Neuron (in vitro differentiated cells): Measurements from ENCODE around the gene GRWD1.

ENCODE experiments used
- H2AFZ ChIP-seq: one replicate; pipeline ENCODE4 v1.6.1; 2013; ENCODE audit warnings: low read depth, mild to moderate bottlenecking, inconsistent platforms, low read length, moderate library complexity
- H3K27me3 ChIP-seq: one replicate; pipeline ENCODE4 v1.6.1; 2013; ENCODE audit warnings: low read length; ENCODE audit not compliant: insufficient read depth
- H3K36me3 ChIP-seq: one replicate; pipeline ENCODE4 v1.6.1; 2013; ENCODE audit warnings: low read length; ENCODE audit not compliant: insufficient read depth
- H3K4me1 ChIP-seq: one replicate; pipeline ENCODE4 v1.6.1; 2013; ENCODE audit warnings: low read length; ENCODE audit not compliant: insufficient read depth
- H3K4me3 ChIP-seq: 2 replicates; pipeline ENCODE4 v1.5.1; 2013; ENCODE audit warnings: mild to moderate bottlenecking, low read length, moderate library complexity
- H3K9me3 ChIP-seq: one replicate; pipeline ENCODE4 v1.6.1; 2013; ENCODE audit warnings: low read length

Gene GRWD1

DNA sequence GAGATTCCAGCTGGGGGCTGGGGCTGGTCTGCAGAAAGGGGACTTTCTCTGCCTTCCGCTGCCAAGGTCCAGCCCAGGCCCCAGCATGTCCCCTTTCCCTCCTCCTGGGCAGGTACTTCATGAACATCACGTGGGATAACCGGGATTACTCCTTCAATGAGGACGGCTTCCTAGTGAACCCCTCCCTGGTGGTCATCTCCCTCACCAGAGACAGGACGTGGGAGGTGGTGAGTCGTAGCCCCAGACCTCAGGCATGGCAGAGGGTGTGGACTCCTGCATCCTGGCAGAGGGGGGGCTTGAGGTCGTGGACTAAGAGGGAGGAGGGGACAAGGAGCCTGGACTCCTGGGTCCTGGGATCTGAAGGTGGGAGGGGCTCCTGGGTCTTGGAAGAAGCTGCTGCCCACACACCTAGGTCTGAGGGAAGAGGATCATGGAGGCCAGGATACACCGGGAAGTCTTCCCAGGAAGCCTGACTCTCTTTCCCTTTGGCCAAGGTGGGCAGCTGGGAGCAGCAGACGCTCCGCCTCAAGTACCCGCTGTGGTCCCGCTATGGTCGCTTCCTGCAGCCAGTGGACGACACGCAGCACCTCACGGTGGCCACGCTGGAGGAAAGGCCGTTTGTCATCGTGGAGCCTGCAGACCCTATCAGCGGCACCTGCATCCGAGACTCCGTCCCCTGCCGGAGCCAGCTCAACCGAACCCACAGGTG is 31.8 kb upstream of the GRWD1 start:
- no peaks in the 10 kb centered on the region for H3K36me3 ChIP-seq
- H3K4me3 ChIP-seq: no peak overlapping the region
- H3K9me3 ChIP-seq: peaks cover 2% of the 10 kb centered on the region
- H2AFZ ChIP-seq: no peak overlapping the region
- H3K27me3 ChIP-seq: peaks cover 14% of the 10 kb centered on the region
- H3K4me1 ChIP-seq: peaks cover 8% of the 10 kb centered on the region

DNA sequence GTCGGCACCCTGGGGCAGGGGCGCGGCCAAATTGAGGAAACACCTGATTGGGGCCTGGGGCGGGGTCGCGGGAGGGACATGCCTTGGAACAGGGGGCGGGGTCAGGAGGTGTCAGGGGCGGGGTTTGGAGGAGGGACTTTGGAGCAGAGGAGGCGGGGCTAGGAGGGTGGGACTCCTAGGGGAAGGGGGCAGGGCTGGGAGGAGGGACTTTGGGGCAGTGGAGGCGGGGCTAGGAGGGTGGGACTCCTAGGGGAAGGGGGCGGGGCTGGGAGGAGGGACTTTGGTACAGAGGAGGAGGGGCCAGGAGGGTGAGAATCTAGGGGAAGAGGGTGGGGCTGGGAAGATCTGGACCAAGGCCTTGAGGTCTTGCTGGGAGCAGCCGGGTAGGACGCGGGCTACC is 30.4 kb upstream of the GRWD1 start:
- peaks cover 14% of the 10 kb centered on the region for H3K27me3 ChIP-seq
- no peaks in the 10 kb centered on the region for H3K36me3 ChIP-seq
- peaks cover 8% of the 10 kb centered on the region for H3K4me1 ChIP-seq
- peaks cover 2% of the 10 kb centered on the region for H3K9me3 ChIP-seq
- no peak overlapping the region for H3K4me3 ChIP-seq
- no peak overlapping the region for H2AFZ ChIP-seq

DNA sequence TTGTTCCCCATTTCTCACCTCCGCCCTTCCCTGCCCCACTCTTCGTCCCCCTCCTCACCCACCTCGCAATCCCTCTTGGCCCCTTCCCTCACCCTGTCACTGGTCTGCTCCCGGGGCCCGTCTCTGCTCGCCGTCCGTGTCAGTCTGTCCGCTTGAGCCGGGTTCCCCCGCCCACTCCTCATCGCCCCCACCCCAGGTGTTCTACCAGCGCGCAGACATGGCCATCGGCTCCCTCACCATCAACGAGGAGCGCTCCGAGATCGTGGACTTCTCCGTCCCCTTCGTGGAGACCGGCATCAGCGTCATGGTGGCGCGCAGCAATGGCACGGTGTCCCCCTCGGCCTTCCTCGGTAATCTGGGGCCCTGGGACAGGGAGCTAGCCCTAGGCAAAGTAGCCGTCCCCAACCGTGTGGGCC is 30.0 kb upstream of the GRWD1 start:
- Histone ChIP-seq H3K27me3 (peaks cover 14% of the 10 kb centered on the region), H3K9me3 (peaks cover 2% of the 10 kb centered on the region), H3K4me1 (peaks cover 8% of the 10 kb centered on the region), H3K4me3 (no peak overlapping the region), H3K36me3 (no peaks in the 10 kb centered on the region), H2AFZ (no peak overlapping the region)

DNA sequence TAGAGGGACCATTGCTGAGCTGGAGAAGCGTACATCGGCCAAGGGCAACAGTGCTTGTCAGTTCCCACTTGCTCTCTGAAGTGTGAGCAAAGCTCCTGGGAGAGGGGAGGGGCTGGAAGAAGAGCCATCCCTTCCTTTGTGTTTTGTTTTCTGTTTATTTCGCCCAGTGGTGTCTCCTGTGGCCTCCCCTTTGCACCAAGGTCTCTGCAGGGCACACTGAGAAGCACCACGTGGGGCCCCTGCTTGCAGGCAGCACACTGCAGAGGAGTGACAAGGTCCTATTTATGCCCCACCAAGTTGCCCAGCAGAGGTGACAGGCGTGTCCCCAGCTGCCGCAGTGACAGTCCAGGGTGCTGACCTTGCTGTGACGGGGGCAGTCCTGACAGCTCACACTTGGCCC is 28.4 kb upstream of the GRWD1 start:
- Histone ChIP-seq H3K4me3 (no peak overlapping the region), H3K4me1 (peaks cover 8% of the 10 kb centered on the region), H2AFZ (no peak overlapping the region), H3K36me3 (no peaks in the 10 kb centered on the region), H3K9me3 (peaks cover 2% of the 10 kb centered on the region), H3K27me3 (peaks cover 14% of the 10 kb centered on the region)

DNA sequence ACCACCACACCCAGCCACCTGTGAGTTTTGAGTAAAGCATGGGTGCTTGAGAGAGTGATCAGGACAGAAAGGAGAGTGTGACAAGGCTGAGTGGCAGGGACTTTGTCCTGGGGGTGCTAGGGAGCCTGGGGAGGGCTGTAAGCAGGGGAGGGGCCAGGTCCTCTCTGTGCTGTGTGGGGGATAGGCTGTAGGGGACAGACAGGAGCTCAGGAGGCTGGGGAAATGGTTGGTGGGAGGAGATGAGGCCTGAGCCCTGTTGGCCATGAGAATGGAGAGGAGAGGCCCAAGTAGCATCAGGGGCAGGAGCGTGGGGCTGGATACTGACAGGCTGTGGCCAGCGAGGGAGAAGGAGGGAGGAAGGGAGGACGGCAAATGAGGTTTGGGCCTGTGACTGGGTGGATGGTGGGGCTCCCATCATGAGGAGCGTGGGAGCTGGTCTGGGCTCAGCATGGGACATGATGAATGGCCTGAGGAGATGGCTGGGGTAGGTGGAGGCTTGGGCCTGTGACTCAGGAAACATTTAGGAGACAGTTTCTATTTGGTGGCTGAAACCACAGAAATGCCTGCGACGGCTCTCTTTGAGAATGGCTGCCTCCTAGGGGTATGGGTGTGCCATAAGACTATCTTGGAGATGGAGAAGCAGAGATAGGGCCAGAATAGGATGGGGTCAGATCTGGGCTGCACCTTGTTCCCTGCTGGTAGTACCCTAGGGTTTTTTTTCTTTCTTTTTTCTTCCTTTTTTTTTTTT is 27.3 kb upstream of the GRWD1 start:
- H3K9me3 ChIP-seq: peaks cover 2% of the 10 kb centered on the region
- H3K4me3 ChIP-seq: no peak overlapping the region
- no peaks in the 10 kb centered on the region for H3K36me3 ChIP-seq
- H2AFZ ChIP-seq: no peak overlapping the region
- peaks cover 8% of the 10 kb centered on the region for H3K4me1 ChIP-seq
- H3K27me3 ChIP-seq: peaks cover 14% of the 10 kb centered on the region

DNA sequence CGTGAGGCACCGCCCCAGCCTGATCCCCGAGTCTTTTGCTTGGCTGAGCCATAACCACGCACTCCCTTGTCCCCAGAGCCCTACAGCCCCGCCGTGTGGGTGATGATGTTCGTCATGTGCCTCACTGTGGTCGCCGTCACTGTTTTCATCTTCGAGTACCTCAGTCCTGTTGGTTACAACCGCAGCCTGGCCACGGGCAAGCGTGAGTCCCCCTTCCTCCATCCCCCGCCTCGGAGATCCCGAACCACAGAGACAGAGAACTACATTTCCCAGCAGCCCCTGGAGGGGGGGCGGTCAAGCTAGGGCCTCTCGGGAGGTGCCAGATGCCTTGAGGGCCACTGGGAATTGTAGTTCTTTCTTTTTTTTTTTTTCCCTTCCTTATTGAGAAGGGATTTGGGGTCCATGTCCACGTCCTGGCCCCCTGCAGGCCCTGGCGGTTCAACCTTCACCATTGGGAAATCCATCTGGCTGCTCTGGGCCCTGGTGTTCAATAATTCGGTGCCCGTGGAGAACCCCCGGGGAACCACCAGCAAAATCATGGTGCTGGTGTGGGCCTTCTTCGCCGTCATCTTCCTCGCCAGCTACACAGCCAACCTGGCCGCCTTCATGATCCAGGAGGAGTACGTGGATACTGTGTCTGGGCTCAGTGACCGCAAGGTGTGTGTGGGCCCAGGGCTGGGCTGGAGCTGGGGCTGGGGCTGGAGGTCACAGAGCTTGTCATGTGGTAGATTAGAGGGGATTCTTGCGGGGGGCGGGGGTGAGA is 26.4 kb upstream of the GRWD1 start:
- Histone ChIP-seq H3K4me3 (no peak overlapping the region), H3K36me3 (no peaks in the 10 kb centered on the region), H3K9me3 (peaks cover 2% of the 10 kb centered on the region), H2AFZ (no peak overlapping the region), H3K27me3 (peaks cover 6% of the 10 kb centered on the region), H3K4me1 (peaks cover 8% of the 10 kb centered on the region)

DNA sequence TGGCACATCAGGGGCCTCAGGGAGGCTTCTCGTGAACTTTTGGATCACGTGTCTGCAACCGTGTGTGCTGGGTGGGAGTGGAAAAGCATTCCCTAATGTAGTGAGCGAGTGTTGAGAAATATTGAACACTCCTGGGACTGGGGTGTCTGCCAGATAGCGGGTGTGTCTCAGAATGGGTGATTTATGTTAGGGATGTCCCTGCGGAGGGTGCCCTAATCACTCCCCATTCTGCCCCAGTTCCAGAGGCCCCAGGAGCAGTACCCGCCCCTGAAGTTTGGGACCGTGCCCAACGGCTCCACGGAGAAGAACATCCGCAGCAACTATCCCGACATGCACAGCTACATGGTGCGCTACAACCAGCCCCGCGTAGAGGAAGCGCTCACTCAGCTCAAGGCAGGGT is 24.2 kb upstream of the GRWD1 start:
- no peak overlapping the region for H3K4me3 ChIP-seq
- H3K27me3 ChIP-seq: no peaks in the 10 kb centered on the region
- H3K36me3 ChIP-seq: no peaks in the 10 kb centered on the region
- H3K4me1 ChIP-seq: peaks cover 13% of the 10 kb centered on the region
- no peaks in the 10 kb centered on the region for H3K9me3 ChIP-seq
- H2AFZ ChIP-seq: no peak overlapping the region

DNA sequence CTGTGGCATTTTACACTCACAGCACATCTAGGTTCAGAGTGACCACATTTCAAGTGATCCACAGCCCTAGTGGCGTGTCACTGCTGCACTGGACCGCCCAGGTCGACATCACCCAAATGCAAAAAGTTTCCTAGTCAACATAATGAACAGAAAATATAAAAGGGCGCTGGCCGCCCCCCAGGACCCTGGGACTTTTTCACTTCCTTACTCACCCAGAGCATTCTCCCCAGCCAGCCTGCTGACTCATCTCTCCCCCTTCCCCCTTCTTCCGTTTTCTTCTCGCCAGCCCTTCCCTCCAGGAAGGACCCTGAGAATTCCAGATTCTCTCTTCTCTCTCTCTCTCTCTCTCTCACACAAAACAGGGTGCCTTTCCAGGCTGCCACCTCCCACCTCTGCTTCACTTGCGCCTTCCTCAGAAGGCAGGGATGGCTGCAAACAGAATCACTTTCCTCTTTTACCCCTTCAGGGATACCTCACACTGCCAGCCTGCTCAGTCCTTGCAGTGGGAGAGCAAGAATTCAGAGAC is 21.0 kb upstream of the GRWD1 start:
- Histone ChIP-seq H3K36me3 (no peaks in the 10 kb centered on the region), H2AFZ (no peak overlapping the region), H3K9me3 (no peaks in the 10 kb centered on the region), H3K27me3 (no peaks in the 10 kb centered on the region), H3K4me1 (peaks cover 5% of the 10 kb centered on the region), H3K4me3 (no peak overlapping the region)

DNA sequence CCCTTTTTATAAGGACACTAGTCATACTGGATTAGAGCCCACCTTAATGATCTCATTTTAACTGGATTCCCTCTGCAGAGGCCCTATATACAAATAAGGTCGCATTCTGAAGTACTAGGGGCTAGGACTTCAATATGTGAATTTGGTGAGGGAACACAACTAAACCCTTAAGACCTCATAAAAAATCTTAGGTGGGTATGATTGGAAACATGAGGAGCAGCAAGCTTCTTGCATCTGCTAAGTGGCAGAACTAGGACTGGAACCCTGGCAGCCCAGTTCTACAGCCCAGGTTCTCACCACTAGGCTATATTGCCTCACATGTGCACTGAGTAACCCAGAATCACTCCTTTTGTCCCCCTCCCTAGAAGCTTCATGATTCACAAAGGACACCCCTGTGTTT is 17.1 kb upstream of the GRWD1 start:
- Histone ChIP-seq H3K4me1 (peaks cover 5% of the 10 kb centered on the region), H2AFZ (no peak overlapping the region), H3K27me3 (no peaks in the 10 kb centered on the region), H3K36me3 (no peaks in the 10 kb centered on the region), H3K9me3 (peaks cover 3% of the 10 kb centered on the region), H3K4me3 (no peak overlapping the region)

DNA sequence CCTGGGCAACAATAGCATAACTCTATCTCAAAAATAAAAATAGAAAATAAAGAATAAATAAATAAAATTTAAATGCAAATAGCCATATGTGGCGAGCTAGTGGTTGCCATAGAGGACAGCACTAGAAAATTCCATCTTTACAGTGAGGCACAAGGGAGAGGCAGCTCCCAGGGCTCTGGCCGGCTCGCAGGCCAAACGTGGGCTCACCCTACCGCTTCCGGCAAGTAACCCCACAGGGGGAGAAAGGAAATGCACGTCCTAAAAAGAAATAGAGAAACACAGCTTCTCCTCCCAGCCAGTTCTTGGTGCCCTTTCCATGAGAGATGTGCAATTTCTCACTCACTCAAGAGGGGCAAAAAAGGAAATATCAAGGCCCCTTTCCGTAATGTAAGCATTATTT is 12.4 kb upstream of the GRWD1 start:
- Histone ChIP-seq H2AFZ (no peak overlapping the region), H3K4me3 (no peak overlapping the region), H3K4me1 (no peaks in the 10 kb centered on the region)

DNA sequence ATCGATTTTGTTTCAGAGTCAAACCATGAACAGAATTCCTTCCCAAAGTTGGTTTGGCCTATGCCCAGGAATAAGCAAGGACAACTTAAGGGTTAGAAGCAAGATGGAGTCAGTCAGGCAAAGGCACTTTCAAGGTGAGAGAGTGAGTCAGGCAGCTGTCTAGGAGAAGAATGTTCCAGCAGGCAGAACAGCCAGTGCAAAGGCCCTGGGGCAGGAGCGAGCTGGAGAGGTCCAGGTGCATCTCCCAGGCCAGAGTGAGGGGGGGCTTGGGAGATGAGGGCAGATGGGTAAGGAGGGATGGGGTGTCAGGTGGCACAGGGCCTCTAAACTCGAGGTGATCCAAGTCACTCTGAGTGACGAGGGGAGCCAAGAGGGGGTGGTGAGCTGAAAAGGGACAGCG is 9.2 kb upstream of the GRWD1 start:
- no peak overlapping the region for H3K4me3 ChIP-seq
- H3K4me1 ChIP-seq: no peaks in the 10 kb centered on the region
- no peaks in the 10 kb centered on the region for H3K27me3 ChIP-seq
- H3K36me3 ChIP-seq: no peaks in the 10 kb centered on the region
- no peaks in the 10 kb centered on the region for H3K9me3 ChIP-seq
- H2AFZ ChIP-seq: no peak overlapping the region

More for the DNA sequence above, 12.4 kb upstream of the GRWD1 start:
- Histone ChIP-seq H3K36me3 (no peaks in the 10 kb centered on the region), H3K9me3 (peaks cover 3% of the 10 kb centered on the region), H3K27me3 (no peaks in the 10 kb centered on the region)

DNA sequence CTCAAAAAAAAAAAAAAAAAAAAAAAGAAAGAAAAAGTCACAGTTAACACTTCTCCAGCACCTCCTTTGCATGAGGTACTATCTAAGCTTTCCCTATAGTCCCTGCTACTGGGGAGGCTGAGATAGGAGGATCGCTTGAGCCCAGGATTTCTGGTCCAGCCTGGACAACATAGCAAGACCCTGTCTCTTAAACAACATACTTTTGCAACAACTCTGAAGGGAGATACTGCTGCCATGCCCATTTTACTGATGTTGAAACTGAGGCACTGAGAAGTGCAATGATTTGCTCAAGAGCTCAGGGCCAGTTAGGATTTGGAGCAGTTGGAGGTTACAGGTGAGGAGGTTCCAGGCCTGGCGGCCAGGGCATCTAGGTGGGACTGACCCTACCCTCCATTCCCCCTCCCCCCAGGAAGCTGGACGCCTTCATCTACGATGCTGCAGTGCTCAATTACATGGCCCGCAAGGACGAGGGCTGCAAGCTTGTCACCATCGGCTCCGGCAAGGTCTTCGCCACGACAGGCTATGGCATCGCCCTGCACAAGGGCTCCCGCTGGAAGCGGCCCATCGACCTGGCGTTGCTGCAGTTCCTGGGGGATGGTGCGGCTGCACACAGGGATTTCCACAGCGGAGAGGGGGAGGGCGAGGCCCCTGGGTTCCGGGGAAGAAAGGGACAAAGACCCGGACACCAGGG is 4.3 kb upstream of the GRWD1 start:
- no peaks in the 10 kb centered on the region for H3K36me3 ChIP-seq
- no peaks in the 10 kb centered on the region for H3K27me3 ChIP-seq
- H3K4me3 ChIP-seq: no peak overlapping the region
- no peak overlapping the region for H2AFZ ChIP-seq
- H3K9me3 ChIP-seq: no peaks in the 10 kb centered on the region
- H3K4me1 ChIP-seq: peaks cover 14% of the 10 kb centered on the region
